IPS DF 6.9 (cell line): ENCODE data around the gene KLK5.

ENCODE experiments used
- DNase-seq: peaks from one replicate; pipeline ENCODE4 v3.0.0-alpha.2; 2013; ENCODE audit warnings: low read depth, low spot score
- H3K27ac ChIP-seq: one replicate; pipeline ENCODE4 v1.5.1; 2013; ENCODE audit warnings: low read length, control low read depth
- H3K27me3 ChIP-seq: 2 replicates; pipeline ENCODE4 v1.6.1; 2013; ENCODE audit warnings: mild to moderate bottlenecking, low read length; ENCODE audit not compliant: control insufficient read depth, insufficient read depth
- H3K36me3 ChIP-seq: 2 replicates; pipeline ENCODE4 v1.6.1; 2013; ENCODE audit warnings: low read length; ENCODE audit not compliant: control insufficient read depth, insufficient read depth
- H3K4me1 ChIP-seq: 2 replicates; pipeline ENCODE4 v1.6.1; 2013; ENCODE audit warnings: low read length; ENCODE audit not compliant: control insufficient read depth, insufficient read depth
- H3K4me3 ChIP-seq: 2 replicates; pipeline ENCODE4 v1.5.1; 2013; ENCODE audit warnings: mild to moderate bottlenecking, low read length
- H3K9me3 ChIP-seq: 2 replicates; pipeline ENCODE4 v1.6.1; 2013; ENCODE audit warnings: low read length, inconsistent platforms; ENCODE audit not compliant: control insufficient read depth, insufficient read depth
- WGBS: extraction: QIAGEN DNeasy Blood & Tissue Kit; methylation state at CpG from one replicate; pipeline ENCODE4 v1.1.7; 2013; ENCODE audit warnings: mixed read lengths, missing lambda C conversion rate; ENCODE audit not compliant: insufficient read length, insufficient coverage; 5-methylcytosine and 5-hydroxymethylcytosine counted together

The KLK5 gene

DNA sequence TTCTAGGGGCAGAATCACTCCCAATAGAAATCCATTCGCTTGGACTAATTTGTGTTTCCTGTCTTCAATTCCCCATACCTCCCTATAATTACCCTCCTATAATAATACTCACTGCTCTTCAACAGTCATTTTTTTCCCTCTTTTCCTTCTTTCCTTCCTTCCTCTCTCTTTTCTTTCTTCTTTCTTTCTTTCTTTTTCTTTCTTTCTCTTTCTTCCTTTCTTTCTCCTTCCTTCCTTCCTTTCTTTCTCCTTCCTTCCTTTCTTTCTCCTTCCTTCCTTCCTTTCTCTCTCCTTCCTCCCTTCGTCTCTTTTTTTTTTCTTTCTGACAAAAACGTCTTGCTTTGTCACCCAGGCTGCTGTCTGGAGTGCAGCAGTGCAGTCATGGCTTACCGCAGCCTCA, 8.0 kb downstream of the KLK5 start:
- no CpG with 5 or more reads among the region's 4 CpGs for WGBS
- no peak for DNase-seq
- Histone ChIP-seq H3K4me1 (no peaks in the 10 kb centered on the region), H3K27ac (no peak overlapping the region), H3K4me3 (no peak overlapping the region), H3K27me3 (no peaks in the 10 kb centered on the region), H3K9me3 (no peaks in the 10 kb centered on the region), H3K36me3 (no peaks in the 10 kb centered on the region)

DNA sequence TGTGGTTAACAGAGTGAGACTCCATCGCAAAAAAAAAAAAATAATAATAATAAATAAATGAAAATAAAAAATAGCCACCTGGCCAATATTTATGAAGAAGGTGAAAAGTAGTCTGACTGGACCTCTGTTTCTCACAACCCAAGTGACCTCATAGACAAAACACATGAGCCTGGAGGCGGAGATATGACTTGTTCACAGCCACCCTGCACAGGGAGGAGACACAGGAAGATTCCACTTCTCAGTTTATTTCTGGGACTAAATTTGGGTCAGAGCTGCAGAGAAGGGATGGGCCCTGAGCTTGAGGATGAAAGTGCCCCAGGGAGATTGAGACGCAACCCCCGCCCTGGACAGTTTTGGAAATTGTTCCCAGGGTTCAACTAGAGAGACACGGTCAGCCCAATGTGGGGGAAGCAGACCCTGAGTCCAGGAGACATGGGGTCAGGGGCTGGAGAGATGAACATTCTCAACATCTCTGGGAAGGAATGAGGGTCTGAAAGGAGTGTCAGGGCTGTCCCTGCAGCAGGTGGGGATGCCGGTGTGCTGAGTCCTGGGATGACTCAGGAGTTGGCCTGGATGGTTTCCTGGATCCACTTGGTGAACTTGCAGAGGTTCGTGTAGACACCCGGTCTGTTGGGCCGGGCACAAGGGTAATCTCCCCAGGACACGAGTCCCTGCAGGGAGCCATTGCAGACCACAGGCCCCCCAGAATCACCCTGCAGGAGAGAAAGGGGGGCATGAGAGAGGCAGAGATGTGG, 9.6 kb downstream of the KLK5 start:
- H3K4me1 ChIP-seq = no peaks in the 10 kb centered on the region
- H3K27me3 ChIP-seq = no peaks in the 10 kb centered on the region
- DNase-seq = no peak
- H3K27ac ChIP-seq = no peak overlapping the region
- no peaks in the 10 kb centered on the region for H3K9me3 ChIP-seq
- no peak overlapping the region for H3K4me3 ChIP-seq
- H3K36me3 ChIP-seq = no peaks in the 10 kb centered on the region
- no CpG with 5 or more reads among the region's 10 CpGs for WGBS

DNA sequence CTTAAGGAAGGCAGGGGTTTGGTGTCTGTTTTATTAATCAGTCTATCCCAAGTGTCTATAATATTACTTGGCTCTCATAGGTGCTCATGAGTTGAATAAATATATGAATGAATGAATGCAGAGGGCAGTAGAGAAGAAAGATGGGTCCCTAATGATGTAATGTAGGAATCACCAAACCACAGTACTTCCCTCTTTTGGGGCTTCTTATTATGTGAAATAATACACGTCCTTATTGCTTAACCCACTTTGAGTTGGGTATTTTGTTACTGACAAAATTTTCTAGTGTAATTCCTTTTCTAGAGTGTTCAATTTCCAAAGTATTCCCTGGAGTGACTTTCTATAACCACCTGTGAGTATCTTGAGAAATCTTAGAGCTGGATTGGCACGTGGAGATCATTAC, 13.2 kb downstream of the KLK5 start:
- no CpG with 5 or more reads among the region's 2 CpGs for WGBS
- H3K27ac ChIP-seq = no peak overlapping the region
- H3K9me3 ChIP-seq = no peaks in the 10 kb centered on the region
- H3K36me3 ChIP-seq = no peaks in the 10 kb centered on the region
- DNase-seq = no peak
- no peaks in the 10 kb centered on the region for H3K4me1 ChIP-seq
- H3K4me3 ChIP-seq = no peak overlapping the region
- no peaks in the 10 kb centered on the region for H3K27me3 ChIP-seq

DNA sequence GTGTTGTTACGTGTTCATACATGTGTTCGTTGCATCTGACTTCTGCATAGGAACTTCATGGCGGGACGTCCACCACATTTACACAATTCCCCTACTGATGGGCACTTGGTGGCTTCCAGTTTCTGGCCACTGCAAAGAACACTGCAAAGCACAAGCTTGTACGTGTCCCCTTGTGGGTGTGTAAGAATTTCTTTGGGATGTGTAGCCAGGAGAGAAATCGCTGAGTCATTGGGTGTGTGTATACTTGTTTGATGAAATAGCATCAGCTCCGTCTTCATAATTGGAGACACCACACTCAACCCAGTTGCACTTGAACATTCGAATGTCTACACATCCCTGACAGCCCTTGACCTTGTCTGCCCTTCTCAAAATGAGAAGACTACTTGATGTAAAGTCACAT, 19.2 kb downstream of the KLK5 start:
- Histone ChIP-seq H3K27me3 (no peaks in the 10 kb centered on the region), H3K4me1 (no peaks in the 10 kb centered on the region), H3K4me3 (no peak overlapping the region), H3K9me3 (no peaks in the 10 kb centered on the region), H3K36me3 (no peaks in the 10 kb centered on the region), H3K27ac (no peak overlapping the region)
- WGBS = no CpG with 5 or more reads among the region's 8 CpGs
- no peak for DNase-seq

DNA sequence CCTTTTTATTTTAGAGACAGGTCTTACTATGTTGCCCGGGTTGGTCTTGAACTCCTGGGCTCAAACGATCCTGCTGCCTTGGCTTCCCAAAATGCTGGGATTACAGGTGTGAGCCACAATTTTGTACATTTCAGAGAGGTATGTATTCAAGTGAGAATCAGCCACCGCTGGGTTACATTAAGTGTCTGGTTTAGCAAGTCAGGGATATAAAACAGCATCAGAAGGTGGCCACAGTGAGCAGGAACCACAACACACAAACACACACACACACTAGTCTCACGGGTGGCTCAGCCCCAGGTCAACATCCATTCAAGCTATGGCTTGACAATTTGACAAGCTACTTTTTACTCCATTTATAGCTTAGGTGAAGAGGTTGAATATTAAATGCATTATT, 20.2 kb downstream of the KLK5 start:
- no CpG with 5 or more reads among the region's 4 CpGs for WGBS
- H3K27ac ChIP-seq = no peak overlapping the region
- H3K36me3 ChIP-seq = no peaks in the 10 kb centered on the region
- H3K4me1 ChIP-seq = no peaks in the 10 kb centered on the region
- H3K27me3 ChIP-seq = no peaks in the 10 kb centered on the region
- no peak overlapping the region for H3K4me3 ChIP-seq
- no peak for DNase-seq
- no peaks in the 10 kb centered on the region for H3K9me3 ChIP-seq

DNA sequence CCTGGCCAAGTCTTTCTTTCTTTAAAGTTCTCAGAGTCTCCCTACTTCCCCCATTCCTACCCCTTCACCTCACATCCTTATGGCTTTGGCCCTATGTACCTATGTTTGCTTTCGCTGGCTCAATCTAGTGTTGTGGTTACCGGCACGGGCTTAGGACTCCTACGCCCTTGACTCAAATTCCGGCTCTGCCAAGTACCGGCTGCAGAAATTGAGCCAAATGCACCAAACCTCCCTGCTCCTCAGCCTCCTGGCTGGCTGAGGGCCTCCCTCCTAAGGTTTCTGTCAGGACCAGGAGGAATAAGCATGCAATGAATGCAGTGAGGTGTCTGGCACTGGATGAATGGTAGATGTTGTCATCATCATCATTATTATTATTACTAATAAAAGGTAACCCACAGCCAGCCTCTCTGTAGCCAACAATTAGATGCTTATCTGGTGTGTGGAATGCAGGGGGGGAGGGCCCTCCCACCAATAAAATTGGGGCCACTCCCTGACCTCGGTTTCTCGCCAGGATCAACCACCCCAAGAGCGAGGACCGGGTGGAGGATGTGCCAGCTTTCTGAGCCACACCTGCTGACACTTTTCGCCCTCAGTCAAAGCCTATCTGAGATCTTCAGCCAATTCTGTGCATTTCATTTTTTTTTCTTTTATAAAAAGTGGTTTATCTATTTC, 20.7 kb downstream of the KLK5 start:
- no peaks in the 10 kb centered on the region for H3K36me3 ChIP-seq
- WGBS = no CpG with 5 or more reads among the region's 11 CpGs
- no peaks in the 10 kb centered on the region for H3K4me1 ChIP-seq
- H3K9me3 ChIP-seq = no peaks in the 10 kb centered on the region
- no peaks in the 10 kb centered on the region for H3K27me3 ChIP-seq
- no peak overlapping the region for H3K4me3 ChIP-seq
- H3K27ac ChIP-seq = no peak overlapping the region
- DNase-seq = no peak

- no peaks in the 10 kb centered on the region for H3K27me3 ChIP-seq
- no peak for DNase-seq
- H3K27ac ChIP-seq = no peak overlapping the region
- no peaks in the 10 kb centered on the region for H3K4me1 ChIP-seq
- H3K4me3 ChIP-seq = no peak overlapping the region
- H3K36me3 ChIP-seq = no peaks in the 10 kb centered on the region
- no peaks in the 10 kb centered on the region for H3K9me3 ChIP-seq
Measured at GRCh38 chr19:50931023-50931422, 21.8 kb downstream of the KLK5 start.

DNA sequence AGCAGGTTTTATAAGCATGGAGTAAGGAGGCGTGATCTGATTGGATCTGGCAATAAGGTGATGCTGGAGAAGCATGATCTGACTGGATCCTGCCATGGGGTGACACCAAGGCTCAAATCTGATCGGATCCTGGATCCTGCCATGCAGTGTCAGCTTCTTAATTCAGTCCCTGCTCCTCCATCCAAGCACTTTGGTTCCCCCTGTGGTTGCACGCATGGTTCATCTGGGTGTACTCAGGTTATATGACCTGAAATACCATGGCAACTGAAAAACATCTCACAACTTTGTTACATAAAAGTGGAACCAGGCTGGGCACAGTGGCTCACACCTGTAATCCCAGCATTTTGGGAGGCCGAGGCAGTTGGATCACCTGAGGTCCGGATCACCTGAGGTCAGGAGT, 24.0 kb downstream of the KLK5 start:
- no CpG with 5 or more reads among the region's 5 CpGs for WGBS
- H3K27me3 ChIP-seq = no peaks in the 10 kb centered on the region
- DNase-seq = no peak
- H3K4me3 ChIP-seq = no peak overlapping the region
- no peaks in the 10 kb centered on the region for H3K36me3 ChIP-seq
- H3K9me3 ChIP-seq = no peaks in the 10 kb centered on the region
- no peaks in the 10 kb centered on the region for H3K4me1 ChIP-seq
- no peak overlapping the region for H3K27ac ChIP-seq

DNA sequence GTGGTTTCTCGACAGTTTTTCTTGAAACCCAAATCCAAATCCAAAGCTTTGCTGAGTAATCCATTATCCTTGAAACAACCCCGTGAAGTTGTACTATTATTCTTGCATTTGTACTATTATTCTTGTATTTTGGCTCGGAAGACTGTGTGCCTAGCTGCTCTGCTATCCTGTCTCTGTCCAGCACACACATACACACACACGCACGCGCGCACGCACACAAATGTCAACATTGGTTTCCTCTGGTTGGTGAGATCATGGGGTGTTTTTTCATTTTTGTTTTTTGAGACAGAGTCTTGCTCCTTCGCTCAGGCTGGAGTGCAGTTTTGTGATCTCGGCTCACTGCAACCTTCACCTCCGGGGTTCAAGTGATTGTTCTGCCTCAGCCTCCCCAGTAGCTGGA, 26.7 kb downstream of the KLK5 start:
- H3K27ac ChIP-seq = no peak overlapping the region
- WGBS = no CpG with 5 or more reads among the region's 11 CpGs
- no peak for DNase-seq
- no peaks in the 10 kb centered on the region for H3K9me3 ChIP-seq
- H3K36me3 ChIP-seq = no peaks in the 10 kb centered on the region
- H3K4me3 ChIP-seq = no peak overlapping the region
- no peaks in the 10 kb centered on the region for H3K4me1 ChIP-seq
- H3K27me3 ChIP-seq = no peaks in the 10 kb centered on the region

- H3K27ac ChIP-seq = no peak overlapping the region
- H3K4me1 ChIP-seq = no peaks in the 10 kb centered on the region
- no CpG with 5 or more reads among the region's 2 CpGs for WGBS
- no peak overlapping the region for H3K4me3 ChIP-seq
- no peaks in the 10 kb centered on the region for H3K36me3 ChIP-seq
- H3K9me3 ChIP-seq = no peaks in the 10 kb centered on the region
- no peak for DNase-seq
- H3K27me3 ChIP-seq = no peaks in the 10 kb centered on the region
Measured at GRCh38 chr19:50925734-50926133, 27.1 kb downstream of the KLK5 start.

- WGBS = no CpG with 5 or more reads among the region's 6 CpGs
- DNase-seq = no peak
- Histone ChIP-seq H3K9me3 (no peaks in the 10 kb centered on the region), H3K36me3 (no peaks in the 10 kb centered on the region), H3K4me1 (no peaks in the 10 kb centered on the region), H3K27me3 (no peaks in the 10 kb centered on the region), H3K27ac (no peak overlapping the region), H3K4me3 (no peak overlapping the region)
Measured at GRCh38 chr19:50924586-50924985, 28.3 kb downstream of the KLK5 start.
